Stimulated activated CD4-positive, alpha-beta T cell treated with anti-CD3 and anti-CD28 coated beads, Interleukin-2, amount 100 ng/mL, for 4 hours (primary cell): ENCODE measurements around the gene FOXO6.

ENCODE experiments used
- DNase-seq: peaks from one replicate; pipeline ENCODE4 v3.0.0-alpha.2; 2020; ENCODE audit warnings: low read depth

The FOXO6 gene

GRCh38 chr1:41360786-41361494 lies at the start of gene FOXO6:
FOXO6 (plus strand) TSS chr1:41361434.
- peak; percentile 90 for DNase-seq

GRCh38 chr1:41312991-41313645 lies 48.1 kb upstream of the FOXO6 start:
- DNase-seq, result no peak

GRCh38 chr1:41313661-41314131 lies 47.5 kb upstream of the FOXO6 start:
- no peak for DNase-seq

- no peak for DNase-seq
Observed at GRCh38 chr1:41314376-41315145, 46.7 kb upstream of the FOXO6 start.

GRCh38 chr1:41315146-41315822 lies 46.0 kb upstream of the FOXO6 start:
- no peak for DNase-seq

GRCh38 chr1:41315871-41316270 lies 45.4 kb upstream of the FOXO6 start:
- no peak for DNase-seq

GRCh38 chr1:41317361-41317760 lies 43.9 kb upstream of the FOXO6 start:
- no peak for DNase-seq

- DNase-seq, result no peak
Observed at GRCh38 chr1:41318135-41318534, 43.1 kb upstream of the FOXO6 start.

- DNase-seq, result no peak
Observed at GRCh38 chr1:41319106-41319755, 42.0 kb upstream of the FOXO6 start.

- DNase-seq, result no peak
Observed at GRCh38 chr1:41319807-41320711, 41.2 kb upstream of the FOXO6 start.

- DNase-seq, result no peak
Observed at GRCh38 chr1:41320895-41321676, 40.1 kb upstream of the FOXO6 start.

GRCh38 chr1:41322101-41322661 lies 39.1 kb upstream of the FOXO6 start:
- no peak for DNase-seq

GRCh38 chr1:41322835-41323234 lies 38.4 kb upstream of the FOXO6 start:
- DNase-seq, result peak; percentile 7

GRCh38 chr1:41323243-41323642 lies 38.0 kb upstream of the FOXO6 start:
- DNase-seq, result no peak

GRCh38 chr1:41325801-41326200 lies 35.4 kb upstream of the FOXO6 start:
- DNase-seq, result no peak

- DNase-seq, result no peak
Observed at GRCh38 chr1:41327383-41327999, 33.7 kb upstream of the FOXO6 start.

GRCh38 chr1:41328001-41328615 lies 33.1 kb upstream of the FOXO6 start:
- no peak for DNase-seq

GRCh38 chr1:41328780-41329640 lies 32.2 kb upstream of the FOXO6 start:
- DNase-seq, result no peak
